HG03103 (cell line): ENCODE measurements around the gene EML4.

ENCODE experiments used
- ATAC-seq: cut with Tn5 transposase; IDR thresholded peaks from one replicate; pipeline ENCODE4 v1.9.1; 2021; ENCODE audit warnings: low read depth; ENCODE audit not compliant: unreplicated experiment

EML4 gene

DNA sequence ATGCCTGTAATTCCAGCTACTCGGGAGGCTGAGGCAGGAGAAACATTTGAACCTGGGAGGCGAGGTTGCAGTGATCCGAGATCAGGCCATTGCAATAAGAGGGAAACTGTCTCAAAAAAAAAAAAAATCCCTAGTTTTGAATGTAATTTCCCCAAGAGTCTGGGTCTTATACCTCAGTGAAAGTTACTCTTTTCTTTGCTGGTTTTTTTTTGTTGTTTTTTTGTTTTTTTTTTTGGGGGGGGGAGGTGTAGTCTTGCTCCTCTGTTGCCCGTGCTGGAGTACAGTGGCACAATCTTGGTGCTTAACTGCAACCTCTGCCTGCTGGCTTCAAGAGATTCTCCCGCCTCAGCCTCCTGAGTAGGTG is 22.8 kb downstream of the EML4 start:
- no peak for ATAC-seq

GRCh38 chr2:42192652-42193566 is 23.8 kb downstream of the EML4 start:
- ATAC-seq, result no peak

- ATAC-seq, result no peak
These were observed 24.6 kb downstream of the EML4 start for GRCh38 chr2:42193722-42194187.

DNA sequence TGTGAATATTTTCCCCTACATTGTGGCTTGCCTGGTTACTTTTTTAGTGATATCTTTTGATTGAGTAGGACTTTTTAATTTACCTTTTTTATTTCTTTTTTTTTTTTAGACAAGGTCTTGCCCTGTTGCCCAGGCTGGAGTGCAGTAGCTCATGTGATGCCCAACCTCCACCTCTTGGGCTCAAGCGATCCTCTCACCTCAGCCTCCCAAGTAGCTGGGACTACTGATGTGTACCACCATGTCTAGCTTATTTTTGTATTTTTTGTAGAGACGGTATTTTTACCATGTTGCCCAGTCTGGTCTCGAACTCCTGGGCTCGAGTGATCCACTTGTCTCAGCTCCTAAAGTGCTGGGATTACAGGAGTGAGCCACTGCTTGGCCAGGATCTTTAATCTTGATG is 25.3 kb downstream of the EML4 start:
- no peak for ATAC-seq

DNA sequence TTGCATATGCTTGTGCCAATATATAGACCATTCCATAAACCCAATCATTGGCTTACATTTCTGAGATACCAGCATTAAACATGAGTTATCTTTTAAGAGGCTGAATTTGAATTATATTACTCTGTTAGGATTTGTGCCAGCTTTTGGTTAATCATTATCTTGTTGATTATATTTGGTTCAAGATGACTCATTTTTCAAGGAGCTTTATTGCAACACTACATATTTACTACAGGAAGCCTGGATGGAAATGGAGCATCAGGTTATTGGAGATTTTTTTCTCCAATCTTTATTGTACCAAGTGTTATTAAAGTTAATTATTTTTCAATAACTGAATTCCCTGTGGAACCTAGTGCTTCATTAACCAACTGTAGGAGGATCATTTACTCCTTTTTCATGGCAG is 26.4 kb downstream of the EML4 start:
- ATAC-seq, result no peak

DNA sequence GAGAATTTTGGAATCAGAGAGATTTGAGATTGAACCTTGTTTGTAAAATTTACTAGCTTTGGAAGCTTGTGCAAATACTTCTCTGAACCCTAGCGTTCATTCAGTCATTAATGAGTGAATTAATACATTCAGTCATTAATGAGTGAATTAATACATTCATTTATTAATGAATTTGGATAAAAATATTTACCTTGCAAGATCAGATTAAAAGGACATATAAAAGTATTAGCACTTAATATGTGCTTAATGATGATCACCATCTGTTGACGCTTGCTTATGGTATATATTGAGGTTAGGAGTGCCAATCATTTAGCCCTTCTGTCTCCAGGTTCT is 26.9 kb downstream of the EML4 start:
- ATAC-seq, result no peak

DNA sequence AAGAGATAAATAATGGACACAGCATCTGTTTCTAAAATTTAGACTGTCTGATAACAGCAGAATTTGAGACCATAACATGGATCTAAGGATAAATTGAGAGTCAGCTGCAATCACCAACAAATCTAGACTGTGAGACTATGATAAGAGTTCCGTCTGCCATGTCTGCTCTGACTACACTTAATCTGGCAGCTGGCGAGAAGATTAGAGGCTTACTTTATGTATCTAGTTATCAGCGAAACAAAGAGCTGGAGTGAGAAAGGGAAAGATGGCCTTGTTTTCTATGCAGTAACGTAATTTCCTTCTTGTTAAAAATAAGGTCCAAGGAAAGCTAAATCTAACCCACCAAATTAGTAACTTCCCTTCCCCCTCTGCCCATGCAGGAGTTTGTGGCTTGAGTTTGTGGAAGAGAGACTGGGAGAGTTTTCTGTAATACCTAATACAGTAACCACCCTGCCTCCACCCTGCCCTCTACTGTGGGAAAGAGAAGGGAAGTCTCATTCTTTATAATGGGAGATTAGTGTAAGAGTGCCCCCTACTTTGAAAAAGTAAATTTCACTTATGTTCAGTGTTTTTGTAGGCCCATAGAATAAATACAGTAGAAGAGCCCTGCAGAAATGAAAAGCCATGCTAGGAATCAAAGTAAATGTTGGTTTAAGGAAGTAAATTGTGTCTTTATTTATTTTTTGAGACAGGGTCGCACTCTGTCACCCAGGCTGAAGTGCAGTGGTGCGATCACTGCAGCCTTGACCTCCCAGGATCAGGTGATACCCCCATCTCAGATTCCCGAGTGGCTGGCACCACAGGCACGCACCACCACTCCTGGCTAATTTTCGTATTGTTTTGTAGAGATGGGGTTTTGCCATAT is 27.5 kb downstream of the EML4 start:
- no peak for ATAC-seq

- ATAC-seq, result no peak
These were observed 28.6 kb downstream of the EML4 start for GRCh38 chr2:42197792-42198191.

DNA sequence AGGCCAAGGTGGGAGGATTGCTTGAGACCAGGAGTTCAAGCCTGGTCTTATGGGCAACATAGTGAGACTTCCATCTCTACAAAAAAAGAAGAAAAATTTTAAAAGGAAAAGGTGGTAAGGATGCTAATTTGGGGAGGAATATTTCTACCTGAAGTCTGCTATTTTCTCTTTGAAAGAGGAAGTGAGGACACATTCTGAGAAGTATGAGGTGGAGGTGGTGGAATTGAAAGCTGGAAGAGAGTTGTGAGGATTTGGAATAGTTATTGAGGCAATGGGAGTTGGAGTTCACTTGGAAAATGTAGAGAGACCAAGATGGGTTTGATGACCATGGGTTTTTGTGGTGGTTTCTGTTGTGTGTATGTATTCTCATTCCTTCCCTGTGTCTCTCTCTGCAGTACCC is 29.3 kb downstream of the EML4 start:
- no peak for ATAC-seq

GRCh38 chr2:42199002-42199401 is 29.8 kb downstream of the EML4 start:
- no peak for ATAC-seq

GRCh38 chr2:42199626-42200025 is 30.5 kb downstream of the EML4 start:
- ATAC-seq, result no peak

GRCh38 chr2:42200926-42201855 is 32.0 kb downstream of the EML4 start:
- no peak for ATAC-seq

- no peak for ATAC-seq
These were observed 33.5 kb downstream of the EML4 start for GRCh38 chr2:42202634-42203008.

DNA sequence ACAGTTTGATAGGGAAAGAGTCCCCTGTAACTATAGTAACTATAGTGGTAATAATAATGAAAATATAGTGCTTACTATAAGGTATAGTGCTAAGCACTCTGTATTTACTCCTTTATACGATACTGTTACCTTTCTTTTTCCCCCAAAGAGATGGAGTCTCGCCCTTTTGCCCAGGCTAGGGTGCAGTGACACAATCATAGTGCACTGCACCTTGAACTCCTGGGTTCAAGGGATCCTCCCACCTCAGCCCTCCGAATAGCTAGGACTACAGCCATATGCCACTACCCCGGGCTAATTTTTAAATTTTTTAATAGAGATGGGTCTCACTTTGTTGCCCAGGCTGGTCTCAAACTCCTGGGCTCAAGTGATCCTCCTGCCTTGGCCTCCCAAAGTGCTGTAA is 34.6 kb downstream of the EML4 start:
- ATAC-seq, result no peak

GRCh38 chr2:42205337-42205736 is 36.2 kb downstream of the EML4 start:
- no peak for ATAC-seq

DNA sequence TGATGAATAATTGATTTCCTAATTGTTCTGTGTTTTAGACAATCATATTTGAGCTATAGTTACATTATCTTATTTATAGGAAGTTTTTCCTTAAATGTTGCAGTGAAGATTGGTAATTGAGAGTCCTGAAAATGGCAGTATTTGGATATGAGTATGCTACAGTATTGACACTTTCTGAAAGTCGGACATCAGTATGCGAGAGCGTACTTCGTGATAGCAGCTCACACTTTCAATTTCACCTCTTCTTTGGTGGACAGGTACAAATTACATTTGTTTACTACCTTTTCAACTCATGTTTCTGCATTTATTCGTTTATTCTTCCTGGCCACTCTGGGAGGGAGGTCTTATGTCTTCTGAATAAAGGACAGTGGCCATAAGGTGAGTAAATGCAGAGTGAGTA is 38.7 kb downstream of the EML4 start:
- no peak for ATAC-seq

GRCh38 chr2:42210203-42210602 is 41.0 kb downstream of the EML4 start:
- no peak for ATAC-seq

GRCh38 chr2:42211291-42211690 is 42.1 kb downstream of the EML4 start:
- ATAC-seq, result no peak

- no peak for ATAC-seq
These were observed 45.5 kb downstream of the EML4 start for GRCh38 chr2:42214669-42215068.

DNA sequence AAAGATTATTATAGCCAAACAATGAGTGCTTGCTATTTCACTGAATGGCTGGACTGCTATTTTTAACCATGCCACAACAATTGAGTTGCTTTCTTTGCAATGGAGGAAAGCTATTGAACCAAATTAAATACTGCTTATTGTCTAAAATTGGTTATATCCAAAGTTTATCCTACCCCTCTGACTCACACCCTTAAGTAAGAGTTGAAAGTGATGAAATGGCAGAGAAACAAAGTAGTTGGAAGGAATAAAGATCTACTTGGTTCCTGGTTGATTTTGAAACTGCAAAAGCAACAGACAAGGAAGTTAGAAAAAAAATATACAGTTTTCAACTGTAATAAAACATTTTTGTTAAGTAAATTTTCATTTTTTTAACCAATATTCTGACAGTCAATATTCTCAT is 47.5 kb downstream of the EML4 start:
- ATAC-seq, result no peak

GRCh38 chr2:42217307-42217706 is 48.2 kb downstream of the EML4 start:
- ATAC-seq, result no peak
